Measurements from ENCODE around the gene CFAP100.

DNA sequence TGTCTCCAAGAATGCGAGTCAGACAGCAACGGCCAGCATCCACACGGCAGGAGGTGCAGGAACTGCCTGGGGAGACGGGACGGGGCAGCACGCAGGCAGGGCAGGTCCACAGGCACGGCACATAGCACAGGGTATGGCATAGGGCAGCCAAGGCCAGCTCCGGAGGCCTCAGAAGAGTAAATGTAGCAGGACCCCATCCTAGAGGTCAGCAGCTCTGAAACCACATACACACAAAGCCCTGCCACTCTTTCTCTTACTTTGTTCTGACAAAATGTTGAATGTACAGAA lies 54.1 kb downstream of the CFAP100 start:
- TF ChIP-seq, protein P1, sequence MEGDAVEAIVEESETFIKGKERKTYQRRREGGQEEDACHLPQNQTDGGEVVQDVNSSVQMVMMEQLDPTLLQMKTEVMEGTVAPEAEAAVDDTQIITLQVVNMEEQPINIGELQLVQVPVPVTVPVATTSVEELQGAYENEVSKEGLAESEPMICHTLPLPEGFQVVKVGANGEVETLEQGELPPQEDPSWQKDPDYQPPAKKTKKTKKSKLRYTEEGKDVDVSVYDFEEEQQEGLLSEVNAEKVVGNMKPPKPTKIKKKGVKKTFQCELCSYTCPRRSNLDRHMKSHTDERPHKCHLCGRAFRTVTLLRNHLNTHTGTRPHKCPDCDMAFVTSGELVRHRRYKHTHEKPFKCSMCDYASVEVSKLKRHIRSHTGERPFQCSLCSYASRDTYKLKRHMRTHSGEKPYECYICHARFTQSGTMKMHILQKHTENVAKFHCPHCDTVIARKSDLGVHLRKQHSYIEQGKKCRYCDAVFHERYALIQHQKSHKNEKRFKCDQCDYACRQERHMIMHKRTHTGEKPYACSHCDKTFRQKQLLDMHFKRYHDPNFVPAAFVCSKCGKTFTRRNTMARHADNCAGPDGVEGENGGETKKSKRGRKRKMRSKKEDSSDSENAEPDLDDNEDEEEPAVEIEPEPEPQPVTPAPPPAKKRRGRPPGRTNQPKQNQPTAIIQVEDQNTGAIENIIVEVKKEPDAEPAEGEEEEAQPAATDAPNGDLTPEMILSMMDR (conservative IDR thresholded peaks at IDR 0.05 in 1 of 2, IDR thresholded peaks at IDR 0.05 in 1 of 2; ENCODE audit: extremely low read depth in 1 of 2, insufficient read depth in 1 of 2, low read depth in 1 of 2, low read length in 2 of 2), result no peak
- no peak for TF ChIP-seq EZH2 (IDR thresholded peaks at IDR 0.05; ENCODE audit: borderline replicate concordance, low read length)
